Kasumi-1 (cell line): ENCODE data around the gene COL21A1.

Experiments
- DNase-seq, 2 experiments: peaks; one replicate each; lab custom pipeline; 2025; lab: John Stamatoyannopoulos, UW

COL21A1 gene

DNA sequence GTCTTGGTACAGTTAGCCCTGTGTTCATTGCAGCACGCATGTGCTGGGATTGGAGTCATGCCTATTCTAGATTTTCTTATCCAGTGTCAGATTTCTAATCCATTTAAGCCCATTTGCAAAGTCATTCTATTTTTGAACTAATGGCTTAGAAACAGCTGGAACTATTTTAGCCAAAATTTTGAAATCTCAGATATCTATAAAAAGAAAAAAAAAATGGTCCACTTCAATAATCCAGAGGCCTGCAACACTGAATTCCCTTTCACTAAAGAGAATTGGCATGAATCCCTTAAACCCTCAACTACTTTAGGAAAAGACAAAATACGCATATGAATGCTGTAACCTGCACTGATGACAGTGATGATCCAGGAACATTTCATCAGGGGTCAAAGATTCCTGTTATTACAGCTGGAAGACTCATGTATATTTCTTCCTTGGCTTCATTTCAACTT, 1.5 kb downstream of the COL21A1 start:
- no peak for DNase-seq

- peak; percentile 5 to 16 for DNase-seq
Measured at GRCh38 chr6:56244528-56245253, 2.7 kb downstream of the COL21A1 start.

GRCh38 chr6:56244089-56244488, 3.3 kb downstream of the COL21A1 start:
- DNase-seq = no peak

DNA sequence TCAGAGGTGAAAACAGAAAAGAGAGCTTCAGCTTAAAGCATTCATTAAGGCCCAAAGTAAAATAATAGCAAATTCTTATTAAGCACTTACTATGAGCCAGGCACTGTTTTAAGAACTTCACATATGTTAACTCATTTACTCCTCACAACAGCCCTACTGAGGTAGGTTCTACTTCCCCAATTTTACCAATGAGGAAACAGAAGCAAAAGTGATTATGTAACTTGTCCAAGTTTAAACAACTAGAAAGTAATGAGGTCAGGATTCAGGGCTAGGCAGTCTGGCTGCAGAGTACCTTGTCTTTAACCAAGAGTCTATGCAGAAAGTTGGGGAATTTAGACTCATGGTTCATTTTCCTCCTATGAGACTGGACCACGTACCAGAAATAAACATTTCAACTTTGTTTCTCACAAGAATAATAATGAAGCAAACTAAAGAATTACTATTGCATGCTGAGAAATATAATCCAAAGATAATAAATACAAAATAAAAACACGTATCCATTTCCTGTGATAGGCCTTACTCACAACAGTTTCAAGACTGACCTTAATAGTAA, 3.8 kb downstream of the COL21A1 start:
- DNase-seq = peak; percentile 90 to 91

GRCh38 chr6:56242346-56242745, 5.0 kb downstream of the COL21A1 start:
- no peak for DNase-seq

DNA sequence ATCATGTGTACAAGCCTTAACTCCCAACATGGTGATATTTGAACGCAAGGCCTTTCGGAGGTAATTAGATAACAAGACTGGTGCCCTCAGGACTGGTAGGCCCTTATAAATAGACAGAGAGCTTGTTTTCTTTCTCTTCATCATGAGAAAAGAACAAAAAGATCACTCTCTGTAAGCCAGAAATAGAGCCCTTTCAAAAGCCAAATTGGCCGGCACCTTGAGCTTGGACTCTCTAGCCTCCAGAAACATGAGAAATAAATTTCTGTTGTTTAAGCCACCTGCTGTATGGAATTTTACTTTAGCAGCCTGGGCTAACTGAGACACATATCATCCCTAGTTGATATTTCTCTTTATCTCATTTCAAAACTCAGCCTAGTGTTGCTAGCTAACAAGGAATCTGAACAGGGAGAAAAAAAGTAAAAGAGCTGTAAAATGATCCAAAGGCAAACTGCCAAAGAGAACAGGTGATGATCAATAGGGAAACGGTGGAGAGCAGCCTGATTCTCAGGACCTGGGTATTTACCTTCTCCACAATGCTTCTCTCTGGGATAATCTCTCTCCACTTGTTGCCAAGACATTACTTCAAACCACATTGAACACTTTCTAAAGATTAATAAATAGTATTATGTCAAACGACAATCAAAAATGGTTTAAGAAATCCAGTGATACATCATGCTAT, 6.1 kb downstream of the COL21A1 start:
- no peak for DNase-seq

GRCh38 chr6:56238352-56238751, 9.0 kb downstream of the COL21A1 start:
- DNase-seq = no peak

GRCh38 chr6:56235245-56235644, 12.1 kb downstream of the COL21A1 start:
- DNase-seq = no peak

- no peak for DNase-seq
Measured at GRCh38 chr6:56232436-56232835, 14.9 kb downstream of the COL21A1 start.

DNA sequence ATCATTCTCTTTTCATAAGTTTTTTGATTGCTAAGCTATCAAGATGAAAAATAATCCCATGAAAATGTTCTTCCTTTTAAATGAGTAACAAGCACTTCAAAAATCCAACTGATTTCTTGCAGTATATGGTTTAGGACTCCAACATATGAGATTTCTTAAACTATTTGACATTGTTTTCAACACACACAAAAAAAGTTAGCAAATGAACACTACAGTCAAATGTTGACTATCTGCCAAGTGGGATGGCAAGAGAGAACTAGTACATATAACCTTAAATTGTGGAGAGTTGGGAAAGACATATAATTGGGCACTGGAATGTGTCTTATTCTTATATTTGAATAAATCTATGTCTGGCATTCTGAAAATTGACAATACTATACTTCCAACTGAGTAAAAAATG, 15.6 kb downstream of the COL21A1 start:
- DNase-seq = no peak

DNA sequence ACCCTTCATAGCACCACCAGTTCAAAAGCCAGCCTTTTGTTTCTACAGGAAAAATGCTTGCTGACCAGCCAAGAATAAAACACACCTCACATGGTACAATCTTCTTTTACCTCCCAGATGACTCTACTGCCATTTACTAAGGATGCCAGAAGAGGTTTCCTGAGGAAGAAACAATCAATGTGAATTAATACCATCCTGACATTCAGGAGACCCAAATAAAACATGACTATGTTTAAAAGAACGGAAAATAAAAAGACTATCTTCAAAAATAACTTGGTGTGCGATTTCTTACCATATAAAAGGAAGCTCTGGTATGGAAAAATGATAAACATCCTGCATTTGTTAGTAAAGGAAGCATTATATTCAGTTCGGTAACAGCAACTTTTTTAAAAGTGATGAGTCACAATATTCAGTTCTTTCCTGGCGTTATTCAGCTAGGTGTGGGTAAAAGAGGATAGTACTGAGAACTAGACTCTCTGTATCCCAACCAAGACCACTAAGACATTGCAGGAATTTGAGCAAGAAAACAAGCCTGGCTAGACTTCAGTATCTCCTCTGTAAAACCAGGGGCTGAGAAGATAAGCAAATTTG, 16.3 kb downstream of the COL21A1 start:
- DNase-seq = no peak

- DNase-seq = no peak
Measured at GRCh38 chr6:56227071-56227879, 20.1 kb downstream of the COL21A1 start.

GRCh38 chr6:56223995-56224394, 23.4 kb downstream of the COL21A1 start:
- DNase-seq = no peak

- DNase-seq = no peak
Measured at GRCh38 chr6:56222499-56222898, 24.9 kb downstream of the COL21A1 start.

DNA sequence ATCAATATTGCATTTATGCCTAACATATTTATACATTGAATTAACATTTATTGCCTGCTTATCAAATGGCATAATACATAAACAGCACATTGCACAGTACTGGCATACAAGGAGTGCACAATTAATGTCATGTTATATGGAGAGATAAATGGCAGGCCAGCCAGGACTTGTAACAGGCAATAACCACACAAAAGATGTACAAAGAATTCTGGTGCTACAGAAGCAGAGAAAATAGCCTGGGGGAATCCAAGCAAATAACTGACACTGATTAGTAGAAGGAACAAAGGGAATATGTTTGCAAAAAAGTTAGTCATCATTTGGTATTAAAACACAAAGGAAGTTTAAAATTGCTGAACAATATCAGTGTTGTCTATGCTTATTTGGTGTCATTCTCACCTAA, 27.3 kb downstream of the COL21A1 start:
- DNase-seq = no peak

- no peak for DNase-seq
Measured at GRCh38 chr6:56214703-56215101, 32.7 kb downstream of the COL21A1 start.

- peak; percentile 4 to 20 for DNase-seq
Measured at GRCh38 chr6:56214041-56214702, 33.2 kb downstream of the COL21A1 start.

DNA sequence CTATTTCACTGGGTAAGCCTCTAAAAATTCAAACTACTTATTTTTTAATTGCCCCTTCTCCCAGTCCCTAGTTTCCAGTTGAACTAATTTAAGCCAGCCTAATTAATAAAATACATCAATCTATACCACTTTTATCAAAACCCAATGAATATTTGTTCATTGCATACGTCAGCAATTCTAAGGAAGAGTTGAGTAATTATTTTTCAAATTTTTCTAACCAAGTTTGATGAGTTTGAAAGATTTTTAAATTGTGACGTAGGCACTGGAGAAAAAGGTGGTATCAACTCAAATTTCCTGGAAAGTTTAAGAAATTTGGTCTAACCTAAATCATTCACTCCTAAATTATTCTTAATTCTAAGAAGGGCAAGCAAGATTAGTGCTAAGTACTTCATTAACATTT, 35.7 kb downstream of the COL21A1 start:
- no peak for DNase-seq

DNA sequence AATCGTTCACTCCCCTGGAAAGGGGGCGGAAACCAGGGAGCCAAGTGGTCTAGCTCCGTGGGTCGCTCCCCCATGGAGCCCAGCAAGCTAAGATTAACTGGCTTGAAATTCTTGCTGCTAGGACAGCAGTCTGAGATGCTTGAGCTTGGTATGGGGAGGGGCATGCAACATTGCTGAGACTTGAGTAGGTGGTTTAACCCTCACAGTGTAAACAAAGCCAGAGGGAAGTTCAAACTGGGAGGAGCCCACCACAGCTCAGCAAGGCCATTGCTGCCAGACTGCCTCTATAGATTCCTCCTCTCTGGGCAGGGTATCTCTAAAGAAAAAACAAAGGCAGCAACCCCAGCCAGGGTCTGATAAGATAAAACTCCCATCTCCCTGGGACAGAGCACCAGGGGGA, 43.2 kb downstream of the COL21A1 start:
- DNase-seq = no peak

DNA sequence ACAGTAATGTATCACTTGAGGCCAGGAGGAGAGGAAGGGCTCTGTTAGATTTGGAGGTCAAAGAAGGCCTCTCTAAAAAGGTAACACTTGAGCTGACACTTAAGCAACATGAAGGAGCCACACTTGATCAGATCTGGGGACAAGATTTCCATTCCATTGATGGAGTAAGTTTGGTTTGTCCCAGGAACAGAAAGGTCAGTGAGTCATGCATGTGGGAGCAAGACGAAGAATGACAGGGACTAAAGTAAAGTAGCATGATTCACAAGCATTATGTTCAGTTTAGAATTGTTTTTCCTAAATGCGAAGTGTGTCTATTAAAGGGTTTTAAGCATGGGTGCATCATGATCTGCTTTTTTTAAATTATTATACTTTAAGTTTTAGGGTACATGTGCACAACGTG, 47.4 kb downstream of the COL21A1 start:
- no peak for DNase-seq

DNA sequence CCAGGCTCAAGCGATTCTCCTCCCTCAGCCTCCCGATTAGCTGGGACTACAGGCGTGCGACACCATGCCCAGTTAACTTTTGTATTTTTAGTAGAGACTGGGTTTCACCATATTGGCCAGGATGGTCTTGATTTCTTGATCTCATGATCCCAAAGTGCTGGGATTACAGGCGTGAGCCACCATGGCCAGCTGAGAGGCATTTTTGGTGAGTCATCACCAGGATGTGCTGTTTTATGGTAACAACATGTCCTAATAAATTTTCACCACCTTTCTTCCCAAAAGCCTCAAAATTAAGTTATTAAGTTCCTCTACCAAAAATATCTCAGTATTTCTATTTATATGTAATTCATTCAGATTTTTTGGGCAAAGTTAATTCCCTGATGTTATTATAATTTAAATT, 53.5 kb downstream of the COL21A1 start:
- DNase-seq = no peak

GRCh38 chr6:56188429-56188828, 59.0 kb downstream of the COL21A1 start:
- DNase-seq = no peak
